Measurements from ENCODE around the gene GRID1.

GRID1 gene

GRCh38 chr10:85986777-85987176 is 379.8 kb downstream of the GRID1 start:
- Histone ChIP-seq H3K4me3 (ENCODE audit: low read length) (no peak overlapping the region), H3K27me3 (ENCODE audit: insufficient read depth, low read length) (no peaks in the 10 kb centered on the region), H3K27ac (ENCODE audit: low read length) (no peak overlapping the region), H3K9ac (ENCODE audit: low read depth, low read length) (no peak overlapping the region), H3K36me3 (ENCODE audit: insufficient read depth, low read depth, low read length) (no peaks in the 10 kb centered on the region), H3K9me3 (ENCODE audit: insufficient read depth, low read depth, low read length) (no peaks in the 10 kb centered on the region), H3K4me1 (ENCODE audit: insufficient read depth, low read length) (no peaks in the 10 kb centered on the region)

- no peaks in the 10 kb centered on the region for H3K27me3 ChIP-seq (ENCODE audit: insufficient read depth, low read length)
- no peak overlapping the region for H3K4me3 ChIP-seq (ENCODE audit: low read length)
- no peaks in the 10 kb centered on the region for H3K4me1 ChIP-seq (ENCODE audit: insufficient read depth, low read length)
- H3K9me3 ChIP-seq (ENCODE audit: insufficient read depth, low read depth, low read length) = no peaks in the 10 kb centered on the region
- no peak overlapping the region for H3K9ac ChIP-seq (ENCODE audit: low read depth, low read length)
- no peaks in the 10 kb centered on the region for H3K36me3 ChIP-seq (ENCODE audit: insufficient read depth, low read depth, low read length)
- no peak overlapping the region for H3K27ac ChIP-seq (ENCODE audit: low read length)
Measured at GRCh38 chr10:85983051-85983450, 383.5 kb downstream of the GRID1 start.

GRCh38 chr10:85979598-85979997 is 387.0 kb downstream of the GRID1 start:
- Histone ChIP-seq H3K4me1 (ENCODE audit: insufficient read depth, low read length) (no peaks in the 10 kb centered on the region), H3K9ac (ENCODE audit: low read depth, low read length) (no peak overlapping the region), H3K27me3 (ENCODE audit: insufficient read depth, low read length) (no peaks in the 10 kb centered on the region), H3K27ac (ENCODE audit: low read length) (no peak overlapping the region), H3K36me3 (ENCODE audit: insufficient read depth, low read depth, low read length) (no peaks in the 10 kb centered on the region), H3K4me3 (ENCODE audit: low read length) (no peak overlapping the region), H3K9me3 (ENCODE audit: insufficient read depth, low read depth, low read length) (no peaks in the 10 kb centered on the region)

- no peaks in the 10 kb centered on the region for H3K27me3 ChIP-seq (ENCODE audit: insufficient read depth, low read length)
- no peak overlapping the region for H3K27ac ChIP-seq (ENCODE audit: low read length)
- H3K9ac ChIP-seq (ENCODE audit: low read depth, low read length) = no peak overlapping the region
- H3K4me1 ChIP-seq (ENCODE audit: insufficient read depth, low read length) = no peaks in the 10 kb centered on the region
- no peak overlapping the region for H3K4me3 ChIP-seq (ENCODE audit: low read length)
- H3K9me3 ChIP-seq (ENCODE audit: insufficient read depth, low read depth, low read length) = no peaks in the 10 kb centered on the region
- no peaks in the 10 kb centered on the region for H3K36me3 ChIP-seq (ENCODE audit: insufficient read depth, low read depth, low read length)
Measured at GRCh38 chr10:85978566-85979358, 387.8 kb downstream of the GRID1 start.

GRCh38 chr10:85977642-85978041 is 389.0 kb downstream of the GRID1 start:
- Histone ChIP-seq H3K27ac (ENCODE audit: low read length) (no peak overlapping the region), H3K4me1 (ENCODE audit: insufficient read depth, low read length) (no peaks in the 10 kb centered on the region)

GRCh38 chr10:85976267-85976793 is 390.3 kb downstream of the GRID1 start:
- no peak overlapping the region for H3K9ac ChIP-seq (ENCODE audit: low read depth, low read length)
- H3K9me3 ChIP-seq (ENCODE audit: insufficient read depth, low read depth, low read length) = no peaks in the 10 kb centered on the region
- no peak overlapping the region for H3K27ac ChIP-seq (ENCODE audit: low read length)
- H3K27me3 ChIP-seq (ENCODE audit: insufficient read depth, low read length) = no peaks in the 10 kb centered on the region
- no peaks in the 10 kb centered on the region for H3K4me1 ChIP-seq (ENCODE audit: insufficient read depth, low read length)
- H3K36me3 ChIP-seq (ENCODE audit: insufficient read depth, low read depth, low read length) = no peaks in the 10 kb centered on the region
- no peak overlapping the region for H3K4me3 ChIP-seq (ENCODE audit: low read length)

More at GRCh38 chr10:85977642-85978041, 389.0 kb downstream of the GRID1 start:
- H3K4me3 ChIP-seq (ENCODE audit: low read length) = no peak overlapping the region
- H3K9me3 ChIP-seq (ENCODE audit: insufficient read depth, low read depth, low read length) = no peaks in the 10 kb centered on the region
- no peaks in the 10 kb centered on the region for H3K36me3 ChIP-seq (ENCODE audit: insufficient read depth, low read depth, low read length)
- H3K9ac ChIP-seq (ENCODE audit: low read depth, low read length) = no peak overlapping the region
- no peaks in the 10 kb centered on the region for H3K27me3 ChIP-seq (ENCODE audit: insufficient read depth, low read length)

- no peaks in the 10 kb centered on the region for H3K36me3 ChIP-seq (ENCODE audit: insufficient read depth, low read depth, low read length)
- H3K4me3 ChIP-seq (ENCODE audit: low read length) = no peak overlapping the region
- no peaks in the 10 kb centered on the region for H3K4me1 ChIP-seq (ENCODE audit: insufficient read depth, low read length)
- H3K27me3 ChIP-seq (ENCODE audit: insufficient read depth, low read length) = no peaks in the 10 kb centered on the region
- H3K9me3 ChIP-seq (ENCODE audit: insufficient read depth, low read depth, low read length) = no peaks in the 10 kb centered on the region
- H3K9ac ChIP-seq (ENCODE audit: low read depth, low read length) = no peak overlapping the region
- no peak overlapping the region for H3K27ac ChIP-seq (ENCODE audit: low read length)
Measured at GRCh38 chr10:85971494-85971893, 395.1 kb downstream of the GRID1 start.

GRCh38 chr10:85967594-85967993 is 399.0 kb downstream of the GRID1 start:
- H3K9ac ChIP-seq (ENCODE audit: low read depth, low read length) = no peak overlapping the region
- H3K4me3 ChIP-seq (ENCODE audit: low read length) = no peak overlapping the region
- H3K27me3 ChIP-seq (ENCODE audit: insufficient read depth, low read length) = no peaks in the 10 kb centered on the region
- no peak overlapping the region for H3K27ac ChIP-seq (ENCODE audit: low read length)
- no peaks in the 10 kb centered on the region for H3K4me1 ChIP-seq (ENCODE audit: insufficient read depth, low read length)
- no peaks in the 10 kb centered on the region; the same call in 1 of the 2 replicates for H3K9me3 ChIP-seq (ENCODE audit: insufficient read depth, low read depth, low read length)
- H3K36me3 ChIP-seq (ENCODE audit: insufficient read depth, low read depth, low read length) = no peaks in the 10 kb centered on the region

- no peaks in the 10 kb centered on the region; the same call in 1 of the 2 replicates for H3K9me3 ChIP-seq (ENCODE audit: insufficient read depth, low read depth, low read length)
- H3K27me3 ChIP-seq (ENCODE audit: insufficient read depth, low read length) = no peaks in the 10 kb centered on the region
- H3K27ac ChIP-seq (ENCODE audit: low read length) = no peak overlapping the region
- H3K36me3 ChIP-seq (ENCODE audit: insufficient read depth, low read depth, low read length) = no peaks in the 10 kb centered on the region
- no peaks in the 10 kb centered on the region for H3K4me1 ChIP-seq (ENCODE audit: insufficient read depth, low read length)
- no peak overlapping the region for H3K4me3 ChIP-seq (ENCODE audit: low read length)
- no peak overlapping the region for H3K9ac ChIP-seq (ENCODE audit: low read depth, low read length)
Measured at GRCh38 chr10:85961479-85962067, 405.0 kb downstream of the GRID1 start.

GRCh38 chr10:85961073-85961472 is 405.5 kb downstream of the GRID1 start:
- no peak overlapping the region for H3K27ac ChIP-seq (ENCODE audit: low read length)
- H3K9me3 ChIP-seq (ENCODE audit: insufficient read depth, low read depth, low read length) = no peaks in the 10 kb centered on the region; the same call in 1 of the 2 replicates
- H3K36me3 ChIP-seq (ENCODE audit: insufficient read depth, low read depth, low read length) = no peaks in the 10 kb centered on the region
- H3K27me3 ChIP-seq (ENCODE audit: insufficient read depth, low read length) = no peaks in the 10 kb centered on the region
- no peaks in the 10 kb centered on the region for H3K4me1 ChIP-seq (ENCODE audit: insufficient read depth, low read length)
- H3K4me3 ChIP-seq (ENCODE audit: low read length) = no peak overlapping the region
- H3K9ac ChIP-seq (ENCODE audit: low read depth, low read length) = no peak overlapping the region

GRCh38 chr10:85959239-85959638 is 407.4 kb downstream of the GRID1 start:
- no peak overlapping the region for H3K9ac ChIP-seq (ENCODE audit: low read depth, low read length)
- no peak overlapping the region for H3K27ac ChIP-seq (ENCODE audit: low read length)
- H3K4me1 ChIP-seq (ENCODE audit: insufficient read depth, low read length) = no peaks in the 10 kb centered on the region
- no peaks in the 10 kb centered on the region for H3K36me3 ChIP-seq (ENCODE audit: insufficient read depth, low read depth, low read length)
- H3K27me3 ChIP-seq (ENCODE audit: insufficient read depth, low read length) = no peaks in the 10 kb centered on the region
- no peaks in the 10 kb centered on the region; the same call in 1 of the 2 replicates for H3K9me3 ChIP-seq (ENCODE audit: insufficient read depth, low read depth, low read length)
- H3K4me3 ChIP-seq (ENCODE audit: low read length) = no peak overlapping the region

- no peaks in the 10 kb centered on the region for H3K9me3 ChIP-seq (ENCODE audit: insufficient read depth, low read depth, low read length)
- H3K36me3 ChIP-seq (ENCODE audit: insufficient read depth, low read depth, low read length) = no peaks in the 10 kb centered on the region
- H3K4me1 ChIP-seq (ENCODE audit: insufficient read depth, low read length) = no peaks in the 10 kb centered on the region
- no peak overlapping the region for H3K4me3 ChIP-seq (ENCODE audit: low read length)
- H3K27me3 ChIP-seq (ENCODE audit: insufficient read depth, low read length) = no peaks in the 10 kb centered on the region
- no peak overlapping the region for H3K9ac ChIP-seq (ENCODE audit: low read depth, low read length)
- H3K27ac ChIP-seq (ENCODE audit: low read length) = no peak overlapping the region
Measured at GRCh38 chr10:85950921-85951320, 415.7 kb downstream of the GRID1 start.

Data from iPS-20b (cell line).